HEK293T (cell line): Measurements from ENCODE around the gene ADGRB2.

Experiments used
- BHLHE40 ChIP-seq: fragments of 450-650 bp; IDR thresholded peaks from 2 replicates; pipeline ENCODE4 v1.6.1; 2016; ENCODE audit warnings: mild to moderate bottlenecking, moderate library complexity, borderline replicate concordance
- ELF4 ChIP-seq: fragments of 450-650 bp; IDR thresholded peaks from 2 replicates; pipeline ENCODE4 v1.6.1; 2017; ENCODE audit warnings: antibody characterized with exemption
- FOXK2 ChIP-seq: fragments of 450-650 bp; IDR thresholded peaks from 2 replicates; pipeline ENCODE4 v1.6.1; 2016; ENCODE audit warnings: mild to moderate bottlenecking
- L3MBTL2 ChIP-seq: fragments of 450-650 bp; conservative IDR thresholded peaks from 2 replicates; pipeline ENCODE4 v1.6.1; 2016; ENCODE audit warnings: mild to moderate bottlenecking
- PKNOX1 ChIP-seq: fragments of 450-650 bp; IDR thresholded peaks from 2 replicates; pipeline ENCODE4 v1.6.1; 2016
- SP1 ChIP-seq: fragments of 450-650 bp; IDR thresholded peaks from 2 replicates; pipeline ENCODE4 v1.6.1; 2017
- SUZ12 ChIP-seq: fragments of 450-650 bp; IDR thresholded peaks from 2 replicates; pipeline ENCODE4 v1.6.1; 2016; ENCODE audit warnings: mild to moderate bottlenecking

- no peak for TF ChIP-seq BHLHE40
- no peak for TF ChIP-seq ELF4
- no peak for TF ChIP-seq PKNOX1
- TF ChIP-seq SP1 = no peak
- TF ChIP-seq FOXK2 = no peak
- no peak for TF ChIP-seq L3MBTL2
- TF ChIP-seq SUZ12 = no peak
These were observed 74.8 kb downstream of the ADGRB2 start for GRCh38 chr1:31689379-31689778.
